H9 (cell line): ENCODE results near the gene FICD. TPM values are rescaled to one million over a fixed set of nuclear protein-coding genes. Genes with fewer than 3 reads are reported as not detected.

Experiments used
- DNase-seq: peaks from one replicate; pipeline ENCODE4 v3.0.0-alpha.2; 2017
- H2AFZ ChIP-seq: one replicate; pipeline ENCODE4 v1.6.1; 2013; ENCODE audit warnings: mild to moderate bottlenecking, low read length, control low read depth, moderate library complexity
- H2AK5ac ChIP-seq: 2 replicates; pipeline ENCODE4 v1.6.1; 2013; ENCODE audit warnings: low read length, control low read depth, mixed read lengths; ENCODE audit not compliant: insufficient read length
- H2BK120ac ChIP-seq: one replicate; pipeline ENCODE4 v1.6.1; 2013; ENCODE audit warnings: low read depth, mild to moderate bottlenecking, low read length, control low read depth, inconsistent platforms; ENCODE audit not compliant: poor library complexity, severe bottlenecking
- H2BK12ac ChIP-seq: 2 replicates; pipeline ENCODE4 v1.6.1; 2013; ENCODE audit warnings: low read length, control low read depth, mixed read lengths, low read depth; ENCODE audit not compliant: insufficient read length
- H2BK15ac ChIP-seq: 2 replicates; pipeline ENCODE4 v1.6.1; 2013; ENCODE audit warnings: low read depth, low read length, control low read depth
- H2BK20ac ChIP-seq: one replicate; pipeline ENCODE4 v1.6.1; 2013; ENCODE audit warnings: low read depth, mild to moderate bottlenecking, low read length, control low read depth, inconsistent platforms; ENCODE audit not compliant: poor library complexity, severe bottlenecking
- H2BK5ac ChIP-seq: 2 replicates; pipeline ENCODE4 v1.6.1; 2013; ENCODE audit warnings: low read length, control low read depth, mixed read lengths; ENCODE audit not compliant: insufficient read length
- H3K14ac ChIP-seq: 2 replicates; pipeline ENCODE4 v1.6.1; 2013; ENCODE audit warnings: low read length, control low read depth; ENCODE audit not compliant: insufficient read depth
- H3K18ac ChIP-seq: 2 replicates; pipeline ENCODE4 v1.6.1; 2013; ENCODE audit warnings: low read depth, mild to moderate bottlenecking, mixed read lengths, low read length, control low read depth; ENCODE audit not compliant: insufficient read length
- H3K23ac ChIP-seq: 2 replicates; pipeline ENCODE4 v1.6.1; 2013; ENCODE audit warnings: low read length, control low read depth, mixed read lengths, low read depth; ENCODE audit not compliant: insufficient read length
- H3K23me2 ChIP-seq: 2 replicates; pipeline ENCODE4 v1.6.1; 2013; ENCODE audit warnings: low read depth, mild to moderate bottlenecking, mixed read lengths, low read length, control low read depth; ENCODE audit not compliant: insufficient read length, poor library complexity, severe bottlenecking
- H3K27ac ChIP-seq: 2 replicates; pipeline ENCODE4 v1.5.1; 2013; ENCODE audit warnings: low read length, control low read depth, mixed read lengths, low read depth; ENCODE audit not compliant: insufficient read length
- H3K27me3 ChIP-seq: 2 replicates; pipeline ENCODE4 v1.6.1; 2013; ENCODE audit warnings: low read length, control low read depth, inconsistent platforms; ENCODE audit not compliant: insufficient read depth
- H3K4ac ChIP-seq: 2 replicates; pipeline ENCODE4 v1.6.1; 2013; ENCODE audit warnings: low read depth, mild to moderate bottlenecking, control low read depth, inconsistent platforms, low read length, moderate library complexity
- H3K4me1 ChIP-seq: 2 replicates; pipeline ENCODE4 v1.6.1; 2013; ENCODE audit warnings: low read length, control low read depth, inconsistent platforms; ENCODE audit not compliant: insufficient read depth
- H3K4me2 ChIP-seq: 2 replicates; pipeline ENCODE4 v1.6.1; 2013; ENCODE audit warnings: low read length, control low read depth, mixed read lengths; ENCODE audit not compliant: insufficient read length, insufficient read depth
- H3K56ac ChIP-seq: 2 replicates; pipeline ENCODE4 v1.6.1; 2013; ENCODE audit warnings: low read depth, mild to moderate bottlenecking, mixed read lengths, low read length, control low read depth; ENCODE audit not compliant: insufficient read length
- H3K79me1 ChIP-seq: 2 replicates; pipeline ENCODE4 v1.6.1; 2013; ENCODE audit warnings: low read depth, mild to moderate bottlenecking, moderate library complexity, low read length, control low read depth, inconsistent platforms; ENCODE audit not compliant: insufficient read depth, poor library complexity, severe bottlenecking
- H3K79me2 ChIP-seq: 2 replicates; pipeline ENCODE4 v1.6.1; 2013; ENCODE audit warnings: low read length, control low read depth, inconsistent platforms; ENCODE audit not compliant: insufficient read depth
- H3K9ac ChIP-seq: 2 replicates; pipeline ENCODE4 v1.6.1; 2013; ENCODE audit warnings: low read length, control low read depth, mixed read lengths; ENCODE audit not compliant: insufficient read length; ENCODE audit errors: extremely low read depth
- H3K9me3 ChIP-seq: one replicate; pipeline ENCODE4 v1.6.1; 2013; ENCODE audit warnings: low read depth, low read length, inconsistent platforms; ENCODE audit not compliant: control insufficient read depth
- H3T11ph ChIP-seq: one replicate; pipeline ENCODE4 v1.6.1; 2013; ENCODE audit warnings: mild to moderate bottlenecking, low read length, control low read depth, inconsistent platforms
- H4K20me1 ChIP-seq: one replicate; pipeline ENCODE4 v1.6.1; 2013; ENCODE audit not compliant: control insufficient read depth, insufficient read length, insufficient read depth
- H4K5ac ChIP-seq: 2 replicates; pipeline ENCODE4 v1.6.1; 2013; ENCODE audit warnings: low read depth, mild to moderate bottlenecking, mixed read lengths, low read length, control low read depth; ENCODE audit not compliant: insufficient read length
- H4K8ac ChIP-seq: replicated peaks from 2 replicates; pipeline ENCODE4 v1.6.1; 2013; ENCODE audit warnings: low read length, control low read depth, mixed read lengths, low read depth; ENCODE audit not compliant: insufficient read length
- H4K91ac ChIP-seq: 2 replicates; pipeline ENCODE4 v1.6.1; 2013; ENCODE audit warnings: low read depth, mild to moderate bottlenecking, moderate library complexity, mixed read lengths, low read length, control low read depth; ENCODE audit not compliant: insufficient read length
- H3K27ac Mint-ChIP-seq, 3 experiments: 2 replicates in 2 of 3; 3 replicates in 1 of 3; pipeline ENCODE4 v1.8.0; 2020 to 2021; ENCODE audit warnings: mixed read lengths in 3 of 3, mild to moderate bottlenecking in 1 of 3, moderate library complexity in 1 of 3
- H3K27me3 Mint-ChIP-seq: 2 replicates; pipeline ENCODE4 v1.8.0; 2021; ENCODE audit warnings: low read depth, mild to moderate bottlenecking, moderate library complexity, mixed read lengths
- H3K36me3 Mint-ChIP-seq, 3 experiments: 2 replicates in 2 of 3; 3 replicates in 1 of 3; pipeline ENCODE4 v1.8.0; 2020 to 2021; ENCODE audit warnings: low read depth in 3 of 3, mixed read lengths in 3 of 3; ENCODE audit not compliant: insufficient read depth in 1 of 3
- H3K4me1 Mint-ChIP-seq, 2 experiments: 2 replicates each; pipeline ENCODE4 v1.8.0; 2020; ENCODE audit warnings: mixed read lengths in 2 of 2
- H3K4me3 Mint-ChIP-seq, 2 experiments: 2 replicates in 1 of 2; 3 replicates in 1 of 2; pipeline ENCODE4 v1.8.0; 2020 to 2021; ENCODE audit warnings: mild to moderate bottlenecking in 2 of 2, mixed read lengths in 2 of 2, moderate library complexity in 1 of 2
- H3K9me3 Mint-ChIP-seq, 2 experiments: 2 replicates in 1 of 2; 3 replicates in 1 of 2; pipeline ENCODE4 v1.8.0; 2020; ENCODE audit warnings: mild to moderate bottlenecking in 2 of 2, mixed read lengths in 2 of 2, moderate library complexity in 1 of 2
- CTCF ChIP-seq: fragments of 200-600 bp; sonication (generic); conservative IDR thresholded peaks from 3 replicates; pipeline ENCODE4 v1.8.0; 2021; ENCODE audit warnings: antibody characterized with exemption, mild to moderate bottlenecking
- WGBS: extraction: QIAGEN DNeasy Blood & Tissue Kit; methylation state at CpG from one replicate; pipeline ENCODE4 v1.1.7; 2013; ENCODE audit warnings: missing lambda C conversion rate, low lambda C conversion rate, mixed read lengths; ENCODE audit not compliant: insufficient read length; ENCODE audit errors: extremely low coverage; 5-methylcytosine and 5-hydroxymethylcytosine counted together
- total RNA-seq: library from RNA; stranded (reverse); gene quantifications from 2 replicates; pipeline ENCODE4 v1.2.1, GENCODE V29; 2021

Gene FICD
- total RNA-seq, 1 experiment from 2014 or later, result 5.1 TPM

- Histone ChIP-seq H3K14ac (no peak overlapping the region), H3K9me3 (no peaks in the 10 kb centered on the region), H3K27ac (no peak overlapping the region), H3K4ac (no peak overlapping the region), H4K8ac (no peak overlapping the region), H2BK15ac (no peak overlapping the region), H2AK5ac (no peak overlapping the region), H4K91ac (peak overlapping the region; percentile 47), H4K5ac (no peak overlapping the region), H3T11ph (no peak overlapping the region), H2BK12ac (no peak overlapping the region), H3K23ac (no peak overlapping the region), H2BK120ac (no peak overlapping the region), H3K9ac (peak overlapping the region; percentile 99), H2AFZ (no peak overlapping the region), H2BK20ac (no peak overlapping the region), H3K79me2 (peaks cover 49% of the 10 kb centered on the region), H3K79me1 (peaks cover 3% of the 10 kb centered on the region), H3K4me1 (peaks cover 2% of the 10 kb centered on the region; the same call in 1 of the 2 replicates), H3K27me3 (no peaks in the 10 kb centered on the region), H3K23me2 (peaks cover 18% of the 10 kb centered on the region), H4K20me1 (no peaks in the 10 kb centered on the region), H3K18ac (no peak overlapping the region), H2BK5ac (no peak overlapping the region), H3K4me2 (peak overlapping the region; percentile 80), H3K56ac (no peak overlapping the region)
- no peak for TF ChIP-seq CTCF
- Mint-ChIP-seq H3K4me1 (peaks cover 29 to 35% of the 10 kb centered on the region in 2 experiments), H3K27ac (peak overlapping the region; percentile 3 to 100 (median 100); a peak in 6 of 7 replicates), H3K27me3 (no peaks in the 10 kb centered on the region), H3K9me3 (peaks cover 0 to 3% of the 10 kb centered on the region in 2 experiments; a peak in 2 of 5 replicates), H3K4me3 (peak overlapping the region; percentile 100), H3K36me3 (peaks cover 7 to 41% (median 41%) of the 10 kb centered on the region in 3 experiments; a peak in 6 of 7 replicates)
- no peak for DNase-seq
- no CpG with 5 or more reads among the region's 12 CpGs for WGBS
Measured at GRCh38 chr12:108560321-108560721, 45.2 kb downstream of the FICD start.
